HG03045 (cell line): ENCODE measurements around the gene PDE3A.

Experiments used
- ATAC-seq: cut with Tn5 transposase; IDR thresholded peaks from one replicate; pipeline ENCODE4 v1.9.1; 2021; ENCODE audit warnings: mild to moderate bottlenecking, moderate library complexity; ENCODE audit not compliant: unreplicated experiment

PDE3A gene

DNA sequence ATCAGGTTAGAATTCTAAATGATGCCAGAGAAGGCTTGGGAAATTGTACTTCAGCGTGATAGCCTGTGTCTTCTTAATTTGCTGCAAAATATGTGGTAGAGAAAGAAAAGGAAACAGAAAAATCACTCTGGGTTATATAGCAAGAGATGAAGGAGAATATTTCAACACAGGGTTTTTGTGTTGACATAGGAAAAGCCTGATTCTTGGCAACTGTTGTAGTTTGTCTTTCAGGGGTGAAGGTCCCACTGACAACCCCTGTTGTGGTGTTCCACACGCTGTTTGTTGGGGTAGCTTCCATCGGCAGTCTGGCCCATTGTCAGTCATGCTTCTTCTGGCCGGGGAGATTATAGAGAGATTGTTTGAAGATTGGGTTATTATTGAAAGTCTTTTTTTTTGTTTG is 313.0 kb downstream of the PDE3A start:
- no peak for ATAC-seq

DNA sequence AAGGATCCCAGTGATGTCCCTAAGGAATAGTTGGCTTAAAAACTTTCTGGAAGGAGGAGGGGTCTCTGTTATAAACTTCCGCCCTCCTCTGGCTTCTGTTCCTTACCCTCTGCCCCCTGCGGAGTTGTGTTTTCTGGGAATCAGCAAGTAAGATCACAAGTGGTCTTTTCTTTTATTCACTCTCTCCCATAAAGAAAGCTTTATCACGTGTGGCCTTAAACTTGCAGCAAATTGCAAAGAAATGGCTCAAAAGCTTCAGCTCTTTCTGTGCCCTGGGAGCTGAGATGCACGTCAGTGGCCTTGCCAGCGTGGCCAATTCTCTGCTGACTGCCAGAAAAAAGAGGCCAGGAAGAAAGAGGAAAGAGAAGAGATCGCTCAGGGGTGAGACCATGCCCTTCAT is 326.9 kb downstream of the PDE3A start, which contains the start of gene SLCO1C1:
SLCO1C1 (plus strand) TSS at position 101 of the 400 bp plus-strand sequence. CDS start 4,245 bp downstream, outside the sequence.
- ATAC-seq: no peak

DNA sequence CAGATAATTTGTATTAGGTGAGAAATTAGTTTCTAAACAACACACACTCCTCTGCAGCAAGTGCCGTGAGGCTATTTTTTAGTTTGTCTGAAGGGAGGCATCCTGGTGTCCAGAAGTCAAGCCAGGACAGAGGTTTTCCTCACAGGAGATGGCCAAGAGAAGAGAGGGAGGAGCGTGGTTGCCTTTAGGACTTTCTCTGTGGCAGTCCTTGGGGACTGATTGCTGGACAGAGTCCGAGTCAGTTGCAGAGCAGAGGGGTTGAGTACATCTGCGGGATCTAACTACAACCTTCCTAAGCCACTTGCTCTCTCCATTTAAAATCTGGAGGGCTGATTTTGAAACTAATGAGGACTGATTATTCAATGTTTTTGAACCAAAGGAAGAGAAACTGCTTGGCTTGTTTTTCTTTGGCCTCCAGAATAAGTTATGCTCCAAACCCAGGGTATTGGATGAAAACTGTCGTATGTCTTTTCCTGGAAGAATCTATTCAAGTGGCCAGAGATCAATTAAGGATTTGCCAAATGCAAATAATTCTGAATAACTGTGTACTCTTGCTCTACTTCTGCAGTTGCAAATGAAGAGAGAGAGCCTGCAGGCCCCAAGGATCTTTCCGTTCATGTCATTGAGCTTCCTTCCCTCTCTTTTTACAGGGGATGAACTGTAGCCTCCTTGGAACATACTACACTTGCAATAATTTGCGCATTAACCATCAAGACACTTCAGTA is 328.0 kb downstream of the PDE3A start:
- ATAC-seq: no peak

DNA sequence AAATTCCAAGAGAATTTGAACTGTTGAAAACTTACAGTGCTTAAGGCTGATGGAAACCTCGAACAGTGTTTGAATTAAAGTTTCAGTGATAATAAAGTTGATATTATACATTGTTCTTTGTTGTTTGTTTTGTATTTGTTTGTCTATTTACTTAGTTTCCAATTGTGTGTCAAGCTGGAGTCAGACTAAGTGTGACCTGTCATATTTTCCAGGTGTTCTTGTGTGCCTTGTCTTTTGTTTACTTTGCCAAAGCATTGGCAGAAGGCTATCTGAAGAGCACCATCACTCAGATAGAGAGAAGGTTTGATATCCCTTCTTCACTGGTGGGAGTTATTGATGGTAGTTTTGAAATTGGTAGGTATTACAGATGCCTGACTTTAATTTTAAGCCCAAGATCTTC is 332.8 kb downstream of the PDE3A start:
- no peak for ATAC-seq

GRCh38 chr12:20704860-20705259 is 336.5 kb downstream of the PDE3A start:
- ATAC-seq: no peak

DNA sequence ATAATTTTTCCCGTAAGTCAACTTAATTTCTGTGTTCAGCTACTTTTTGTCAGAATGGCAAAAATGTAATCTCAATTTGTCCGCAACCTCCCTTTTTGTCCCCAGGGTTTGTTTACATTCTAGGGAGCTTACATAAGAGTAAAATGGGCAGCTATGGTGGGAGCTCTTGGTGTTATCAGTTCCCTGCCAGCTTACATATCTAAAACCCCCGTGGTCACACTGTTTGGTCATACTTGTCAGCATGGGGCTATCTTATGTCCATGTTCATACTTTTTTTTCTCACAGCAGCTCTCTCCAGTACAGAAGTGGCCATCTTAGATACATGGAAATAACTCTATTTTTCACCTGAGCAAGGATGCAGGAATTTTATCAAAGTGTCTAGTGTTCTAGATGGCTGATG is 343.5 kb downstream of the PDE3A start:
- no peak for ATAC-seq

DNA sequence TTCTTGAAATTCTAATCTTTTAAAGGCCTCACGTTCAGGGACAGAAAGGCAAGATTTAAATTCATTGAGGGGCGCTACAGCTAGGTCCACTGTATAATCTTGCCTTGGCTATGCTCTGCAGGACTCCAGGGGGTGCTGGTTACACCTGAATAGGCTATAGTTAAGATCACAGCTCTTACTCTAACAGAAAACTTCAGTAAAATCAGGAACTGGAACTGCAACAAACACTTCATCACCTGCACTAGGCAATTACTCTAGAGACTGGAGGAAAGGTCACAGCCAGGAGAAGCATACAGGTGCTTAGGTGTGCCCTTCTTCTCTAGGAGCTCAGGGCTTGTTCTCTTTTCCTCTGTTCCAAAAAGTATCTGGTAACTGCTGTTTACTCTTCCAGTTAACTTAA is 347.7 kb downstream of the PDE3A start:
- no peak for ATAC-seq

DNA sequence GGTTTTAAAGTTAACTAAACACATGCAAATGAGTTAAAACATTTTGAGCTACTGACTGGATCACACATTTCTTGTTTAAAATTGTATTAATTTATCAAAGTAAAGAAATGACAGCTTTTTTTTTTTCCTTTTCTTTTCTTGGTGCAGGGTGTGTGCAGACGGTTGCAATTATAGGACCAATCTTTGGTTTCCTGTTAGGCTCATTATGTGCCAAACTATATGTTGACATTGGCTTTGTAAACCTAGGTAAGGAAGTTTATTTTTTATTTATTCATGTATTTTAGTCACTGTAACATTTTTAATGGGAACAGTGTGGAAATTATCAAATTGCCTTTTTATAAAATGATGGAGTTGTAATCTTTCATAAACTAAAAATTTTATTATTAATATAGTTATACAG is 348.6 kb downstream of the PDE3A start:
- ATAC-seq: no peak

GRCh38 chr12:20718294-20718693 is 350.0 kb downstream of the PDE3A start:
- ATAC-seq: no peak

GRCh38 chr12:20722142-20722541 is 353.8 kb downstream of the PDE3A start:
- no peak for ATAC-seq

DNA sequence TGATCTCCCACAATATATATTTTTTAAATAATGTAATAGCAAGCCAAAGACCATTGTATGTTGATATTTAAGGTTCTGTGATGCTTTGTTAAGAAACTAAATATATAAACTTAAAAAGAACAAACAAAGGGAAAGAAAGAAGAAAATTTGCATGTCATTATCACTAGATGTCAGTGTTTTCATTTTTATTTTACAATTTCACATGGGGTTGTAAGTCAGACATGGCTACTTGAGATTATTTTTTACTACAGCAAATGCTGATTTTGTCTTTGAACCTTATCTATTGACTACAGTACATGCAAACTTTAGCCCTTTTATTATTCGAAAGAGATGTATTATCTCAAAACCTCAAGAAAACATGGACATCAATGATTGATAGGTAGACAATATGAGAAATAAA is 362.9 kb downstream of the PDE3A start:
- no peak for ATAC-seq
